Panc1 (cell line): ENCODE data around the gene CLEC2D. TPM values are rescaled to one million over a fixed set of nuclear protein-coding genes. Genes with fewer than 3 reads are reported as not detected.
"Not testable (repeated sequence)": the region's sequence is repeated elsewhere in the genome, so short reads cannot be mapped to it uniquely, and the experiment has no call there.

Experiments used
- ATAC-seq: fragments of 200-7000 bp; cut with Tn5 transposase; 2 replicates; pipeline ENCODE4 v1.9.1; 2020; ENCODE audit warnings: mild to moderate bottlenecking, moderate library complexity
- BruUV-seq: library from RNA; stranded (reverse); fragments of 400-500 nt; replicated peaks from 2 replicates; lab custom pipeline; 2021; lab: Mats Ljungman, UMichigan
- CTCF ChIA-PET: fragments of 300-600 bp; sonication (Branson Sonifier 250); formaldehyde crosslinking; loops from one replicate; lab custom pipeline; 2022; ENCODE audit warnings: antibody characterized with exemption; lab: Charles Lee
- POLR2A ChIA-PET: fragments of 300-600 bp; sonication (Branson Sonifier 250); formaldehyde crosslinking; loops from one replicate; lab custom pipeline; 2022; ENCODE audit warnings: antibody characterized with exemption; lab: Charles Lee
- DNase-seq: peaks from one replicate; pipeline ENCODE4 v3.0.0-alpha.2; 2010; ENCODE audit warnings: low read depth, low spot score
- H3K27ac ChIP-seq: 2 replicates; pipeline ENCODE4 v1.5.1; 2011; ENCODE audit warnings: mild to moderate bottlenecking, low read length, inconsistent platforms
- H3K27me3 ChIP-seq: fragments of 200-500 bp; sonication (Bioruptor generic); 2 replicates; pipeline ENCODE4 v1.6.0; 2014; ENCODE audit warnings: low read length, inconsistent platforms; ENCODE audit not compliant: control insufficient read depth, insufficient read depth
- H3K36me3 ChIP-seq: fragments of 200-500 bp; sonication (Bioruptor generic); 2 replicates; pipeline ENCODE4 v1.5.1; 2014; ENCODE audit warnings: inconsistent platforms, mild to moderate bottlenecking, low read length, moderate library complexity; ENCODE audit not compliant: control insufficient read depth, insufficient read depth
- H3K4me1 ChIP-seq: 2 replicates; pipeline ENCODE4 v1.5.1; 2011; ENCODE audit warnings: inconsistent platforms, mild to moderate bottlenecking, low read length, moderate library complexity; ENCODE audit not compliant: control insufficient read depth, insufficient read depth
- H3K4me3 ChIP-seq, 2 experiments: 2 replicates each; pipeline ENCODE4 v1.5.1; 2011 to 2012; ENCODE audit warnings: low read depth in 2 of 2, low read length in 2 of 2, mild to moderate bottlenecking in 2 of 2, inconsistent platforms in 1 of 2, moderate library complexity in 1 of 2
- H3K9me3 ChIP-seq: fragments of 200-500 bp; sonication (Bioruptor generic); 2 replicates; pipeline ENCODE4 v1.5.1; 2014; ENCODE audit warnings: low read depth, mild to moderate bottlenecking, inconsistent platforms, low read length, moderate library complexity; ENCODE audit not compliant: control insufficient read depth, insufficient read depth
- SIN3A ChIP-seq: IDR thresholded peaks from 2 replicates; pipeline ENCODE4 v1.6.1; 2012; ENCODE audit warnings: low read depth, mild to moderate bottlenecking, low read length, moderate library complexity, borderline replicate concordance; ENCODE audit not compliant: insufficient read depth
- in situ Hi-C: cut with HindIII; loops from 2 replicates; pipeline ENCODE4 v1.10.0; 2016; ENCODE audit warnings: low sequenced_read_pairs, low pct_unique_long_range_greater_than_20kb
- intact Hi-C: fragments of 100-400 bp; cut with micrococcal nuclease; formaldehyde crosslinking; loops from one replicate; pipeline ENCODE4 v1.10.0; 2022; ENCODE audit not compliant: unreplicated experiment
- total RNA-seq: library from RNA; stranded (reverse); gene quantifications from one replicate; pipeline ENCODE4 v1.2.1, GENCODE V29; 2021; ENCODE audit not compliant: unreplicated experiment
- TF ChIP-seq, protein P1 (sequence below), 2 experiments: IDR thresholded peaks; 2 replicates each; pipeline ENCODE4 v1.6.1; 2011 to 2012; ENCODE audit warnings: low read depth in 2 of 2, control low read depth in 1 of 2, low read length in 1 of 2, mild to moderate bottlenecking in 1 of 2, moderate library complexity in 1 of 2; ENCODE audit not compliant: insufficient read depth in 1 of 2
- TF ChIP-seq, protein P2 (sequence below): fragments of 450-650 bp; IDR thresholded peaks from 2 replicates; pipeline ENCODE4 v1.5.1; 2017; ENCODE audit warnings: mild to moderate bottlenecking

Gene CLEC2D
- total RNA-seq, 1 experiment from 2014 or later = 2.3 TPM

DNA sequence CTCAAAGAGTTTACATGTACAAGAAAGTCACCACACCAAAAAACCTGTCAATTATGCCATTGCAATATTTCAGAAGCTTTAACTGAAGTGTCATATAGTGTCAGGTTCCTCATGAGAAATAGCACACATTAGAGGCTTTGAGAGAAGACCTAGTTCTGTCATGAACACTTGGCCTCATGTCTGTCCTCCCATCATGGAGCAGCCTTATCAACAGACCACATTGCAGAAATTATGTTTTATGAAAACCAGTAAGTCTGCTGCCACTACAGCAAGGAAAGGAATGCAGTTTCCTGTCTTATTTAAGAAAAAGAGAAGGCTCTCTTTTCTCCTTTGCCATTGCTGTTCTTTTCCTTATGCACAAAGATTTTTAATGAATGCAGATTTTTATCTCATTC, 26.2 kb upstream of the CLEC2D start:
- no TSS peak for BruUV-seq
- ChIA-PET POLR2A (no interaction called here), CTCF (no interaction called here)
- peaks cover 3% of the 10 kb centered on the region; the same call in 1 of the 2 replicates for H3K4me1 ChIP-seq
- no peak for TF ChIP-seq SIN3A
- TF ChIP-seq, protein P1, sequence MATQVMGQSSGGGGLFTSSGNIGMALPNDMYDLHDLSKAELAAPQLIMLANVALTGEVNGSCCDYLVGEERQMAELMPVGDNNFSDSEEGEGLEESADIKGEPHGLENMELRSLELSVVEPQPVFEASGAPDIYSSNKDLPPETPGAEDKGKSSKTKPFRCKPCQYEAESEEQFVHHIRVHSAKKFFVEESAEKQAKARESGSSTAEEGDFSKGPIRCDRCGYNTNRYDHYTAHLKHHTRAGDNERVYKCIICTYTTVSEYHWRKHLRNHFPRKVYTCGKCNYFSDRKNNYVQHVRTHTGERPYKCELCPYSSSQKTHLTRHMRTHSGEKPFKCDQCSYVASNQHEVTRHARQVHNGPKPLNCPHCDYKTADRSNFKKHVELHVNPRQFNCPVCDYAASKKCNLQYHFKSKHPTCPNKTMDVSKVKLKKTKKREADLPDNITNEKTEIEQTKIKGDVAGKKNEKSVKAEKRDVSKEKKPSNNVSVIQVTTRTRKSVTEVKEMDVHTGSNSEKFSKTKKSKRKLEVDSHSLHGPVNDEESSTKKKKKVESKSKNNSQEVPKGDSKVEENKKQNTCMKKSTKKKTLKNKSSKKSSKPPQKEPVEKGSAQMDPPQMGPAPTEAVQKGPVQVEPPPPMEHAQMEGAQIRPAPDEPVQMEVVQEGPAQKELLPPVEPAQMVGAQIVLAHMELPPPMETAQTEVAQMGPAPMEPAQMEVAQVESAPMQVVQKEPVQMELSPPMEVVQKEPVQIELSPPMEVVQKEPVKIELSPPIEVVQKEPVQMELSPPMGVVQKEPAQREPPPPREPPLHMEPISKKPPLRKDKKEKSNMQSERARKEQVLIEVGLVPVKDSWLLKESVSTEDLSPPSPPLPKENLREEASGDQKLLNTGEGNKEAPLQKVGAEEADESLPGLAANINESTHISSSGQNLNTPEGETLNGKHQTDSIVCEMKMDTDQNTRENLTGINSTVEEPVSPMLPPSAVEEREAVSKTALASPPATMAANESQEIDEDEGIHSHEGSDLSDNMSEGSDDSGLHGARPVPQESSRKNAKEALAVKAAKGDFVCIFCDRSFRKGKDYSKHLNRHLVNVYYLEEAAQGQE (IDR thresholded peaks at IDR 0.05; ENCODE audit: insufficient read depth in 1 of 2, low read depth in 2 of 2, low read length in 1 of 2) = no peak
- in situ Hi-C loops (no loop called here), intact Hi-C loops (no loop called here)
- DNase-seq (no peak), ATAC-seq (no peak)
- no peak overlapping the region for H3K27ac ChIP-seq
- no peaks in the 10 kb centered on the region for H3K36me3 ChIP-seq
- no peaks in the 10 kb centered on the region for H3K27me3 ChIP-seq
- H3K4me3 ChIP-seq = no peak overlapping the region
- H3K9me3 ChIP-seq = no peaks in the 10 kb centered on the region

DNA sequence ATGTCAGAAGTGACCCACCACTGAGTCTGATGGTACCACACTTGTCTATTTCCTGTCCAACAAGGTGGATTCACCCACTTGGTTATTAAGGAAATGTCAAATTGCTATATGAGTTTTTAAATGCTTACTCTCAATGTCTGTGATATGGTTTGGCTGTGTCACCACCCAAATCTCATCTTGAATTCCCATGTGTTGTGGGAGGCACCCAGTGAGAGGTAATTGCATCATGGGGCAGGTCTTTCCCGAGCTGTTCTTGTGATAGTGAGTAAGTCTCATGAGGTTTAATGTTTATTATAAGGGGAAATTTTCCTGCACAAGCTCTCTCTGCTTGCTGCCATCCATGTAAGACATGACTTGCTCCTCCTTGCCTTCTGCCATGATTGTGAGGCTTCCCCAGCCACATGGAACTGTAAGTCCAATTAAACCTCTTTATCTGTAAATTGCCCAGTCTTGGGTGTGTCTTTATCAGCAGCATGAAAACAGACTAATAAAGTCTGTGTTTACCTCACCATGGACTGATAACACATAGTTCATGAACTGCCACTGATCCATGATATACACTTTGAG, 24.4 kb upstream of the CLEC2D start:
- H3K27ac ChIP-seq, DNase-seq, POLR2A ChIA-PET, in situ Hi-C loops, H3K4me1 ChIP-seq, ATAC-seq, H3K9me3 ChIP-seq, CTCF ChIA-PET, BruUV-seq, H3K36me3 ChIP-seq, H3K4me3 ChIP-seq, intact Hi-C loops, H3K27me3 ChIP-seq: not testable (repeated sequence)

DNA sequence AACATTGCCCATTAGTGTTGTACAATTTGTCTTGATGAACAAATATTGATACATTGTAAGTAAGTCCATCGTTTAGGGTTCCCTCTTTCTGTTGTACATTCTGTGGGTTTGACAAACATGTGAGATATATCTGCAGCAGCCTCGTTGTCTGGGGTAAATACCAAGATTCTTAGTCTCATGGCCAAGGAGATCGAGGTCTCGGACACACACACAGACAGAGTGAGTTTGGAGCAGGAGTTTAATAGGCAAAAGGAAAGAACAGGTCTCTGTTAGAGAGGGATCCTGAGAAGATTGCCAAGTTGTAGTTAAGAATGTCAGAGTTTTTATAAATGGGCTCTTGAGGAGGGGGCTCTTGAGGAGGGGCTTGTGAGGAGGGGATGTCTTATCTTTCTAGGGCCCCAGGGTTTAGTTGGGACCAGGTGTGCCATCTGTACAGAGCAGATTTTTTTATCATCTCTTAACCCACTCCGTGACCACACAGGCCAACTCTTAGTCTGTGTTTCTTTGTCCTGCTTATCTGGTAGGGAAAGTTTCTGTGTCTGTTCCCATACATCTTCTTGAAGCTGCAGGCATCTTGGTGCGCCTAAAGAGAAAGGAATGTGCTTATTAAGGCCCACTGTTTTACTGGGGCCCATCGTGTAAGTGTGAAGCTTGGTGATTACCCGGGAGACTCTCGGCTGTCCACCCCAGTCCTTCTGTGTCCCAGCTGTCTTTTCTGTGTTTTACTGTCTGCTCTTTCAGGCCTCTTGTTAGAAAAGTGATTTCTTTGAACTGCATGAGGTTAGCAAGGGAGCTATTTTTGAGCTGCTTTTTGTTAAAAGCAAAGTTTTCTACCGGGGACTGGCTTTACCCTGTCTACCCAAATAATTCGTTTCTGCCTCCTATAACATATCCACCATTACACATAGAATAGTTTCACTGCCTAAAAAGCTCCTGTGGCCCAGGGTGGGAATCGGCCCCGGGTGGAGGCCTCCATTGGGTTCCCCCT, 22.4 kb upstream of the CLEC2D start:
- ChIA-PET POLR2A (no interaction called here), CTCF (no interaction called here)
- no peaks in the 10 kb centered on the region for H3K9me3 ChIP-seq
- peak overlapping the region; percentile 87 for H3K27ac ChIP-seq
- DNase-seq (no peak), ATAC-seq (peak; percentile 39)
- intact Hi-C loops = no loop called here
- no peaks in the 10 kb centered on the region for H3K36me3 ChIP-seq
- TF ChIP-seq, protein P2, sequence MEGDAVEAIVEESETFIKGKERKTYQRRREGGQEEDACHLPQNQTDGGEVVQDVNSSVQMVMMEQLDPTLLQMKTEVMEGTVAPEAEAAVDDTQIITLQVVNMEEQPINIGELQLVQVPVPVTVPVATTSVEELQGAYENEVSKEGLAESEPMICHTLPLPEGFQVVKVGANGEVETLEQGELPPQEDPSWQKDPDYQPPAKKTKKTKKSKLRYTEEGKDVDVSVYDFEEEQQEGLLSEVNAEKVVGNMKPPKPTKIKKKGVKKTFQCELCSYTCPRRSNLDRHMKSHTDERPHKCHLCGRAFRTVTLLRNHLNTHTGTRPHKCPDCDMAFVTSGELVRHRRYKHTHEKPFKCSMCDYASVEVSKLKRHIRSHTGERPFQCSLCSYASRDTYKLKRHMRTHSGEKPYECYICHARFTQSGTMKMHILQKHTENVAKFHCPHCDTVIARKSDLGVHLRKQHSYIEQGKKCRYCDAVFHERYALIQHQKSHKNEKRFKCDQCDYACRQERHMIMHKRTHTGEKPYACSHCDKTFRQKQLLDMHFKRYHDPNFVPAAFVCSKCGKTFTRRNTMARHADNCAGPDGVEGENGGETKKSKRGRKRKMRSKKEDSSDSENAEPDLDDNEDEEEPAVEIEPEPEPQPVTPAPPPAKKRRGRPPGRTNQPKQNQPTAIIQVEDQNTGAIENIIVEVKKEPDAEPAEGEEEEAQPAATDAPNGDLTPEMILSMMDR = no peak
- H3K4me3 ChIP-seq = peak overlapping the region; percentile 74 to 77
- peaks cover 7% of the 10 kb centered on the region; the same call in 1 of the 2 replicates for H3K4me1 ChIP-seq
- no peaks in the 10 kb centered on the region for H3K27me3 ChIP-seq
- in situ Hi-C loops = no loop called here
- BruUV-seq = no TSS peak
